Measurements from ENCODE around the gene AKAP17A. TPM values are rescaled to one million over a fixed set of nuclear protein-coding genes. Genes with fewer than 3 reads are reported as not detected.
"Not testable (repeated sequence)": the region's sequence is repeated elsewhere in the genome, so short reads cannot be mapped to it uniquely, and the experiment has no call there.

AKAP17A gene
- total RNA-seq, 1 donor from 2014 or later, result 16.9 TPM

GRCh38 chrX:1601051-1601767 lies 9.8 kb downstream of the AKAP17A start:
- no peak for DNase-seq (ENCODE audit: low read depth in 2 of 2)

GRCh38 chrX:1601768-1602085 lies 10.3 kb downstream of the AKAP17A start:
- DNase-seq (ENCODE audit: low read depth in 2 of 2), result no peak

GRCh38 chrX:1602299-1602698 lies 10.9 kb downstream of the AKAP17A start:
- DNase-seq (ENCODE audit: low read depth in 2 of 2), result no peak

GRCh38 chrX:1606496-1606895 lies 15.1 kb downstream of the AKAP17A start:
- no peak for DNase-seq (ENCODE audit: low read depth in 2 of 2)

- DNase-seq (ENCODE audit: low read depth in 2 of 2), result no peak
These were observed 17.9 kb downstream of the AKAP17A start for GRCh38 chrX:1609311-1609710.

GRCh38 chrX:1609762-1610161 lies 18.4 kb downstream of the AKAP17A start:
- no peak for DNase-seq (ENCODE audit: low read depth in 2 of 2)

- no peak for DNase-seq (ENCODE audit: low read depth in 2 of 2)
These were observed 18.8 kb downstream of the AKAP17A start for GRCh38 chrX:1610166-1610565.

GRCh38 chrX:1610736-1611135 lies 19.3 kb downstream of the AKAP17A start:
- no peak for DNase-seq (ENCODE audit: low read depth in 2 of 2)

- DNase-seq (ENCODE audit: low read depth in 2 of 2), result no peak
These were observed 21.4 kb downstream of the AKAP17A start for GRCh38 chrX:1612641-1613286.

GRCh38 chrX:1614927-1615326 lies 23.5 kb downstream of the AKAP17A start, which contains the start of gene ASMT:
ASMT (plus strand) TSS chrX:1615059; CDS start chrX:1615200, 141 bp downstream.
- no peak for DNase-seq (ENCODE audit: low read depth in 2 of 2)

- DNase-seq (ENCODE audit: low read depth in 2 of 2), result no peak
These were observed 27.3 kb downstream of the AKAP17A start for GRCh38 chrX:1618689-1619088.

- no peak for DNase-seq (ENCODE audit: low read depth in 2 of 2)
These were observed 32.3 kb downstream of the AKAP17A start for GRCh38 chrX:1623691-1624090.

- not testable (repeated sequence) for DNase-seq (ENCODE audit: low read depth in 2 of 2)
These were observed 32.9 kb downstream of the AKAP17A start for GRCh38 chrX:1624158-1624860.

GRCh38 chrX:1624861-1625215 lies 33.4 kb downstream of the AKAP17A start:
- not testable (repeated sequence) for DNase-seq (ENCODE audit: low read depth in 2 of 2)

- no peak for DNase-seq (ENCODE audit: low read depth in 2 of 2)
These were observed 37.8 kb downstream of the AKAP17A start for GRCh38 chrX:1629244-1629643.

GRCh38 chrX:1646009-1646408 lies 54.6 kb downstream of the AKAP17A start:
- DNase-seq (ENCODE audit: low read depth in 2 of 2), result no peak

- DNase-seq (ENCODE audit: low read depth in 2 of 2), result no peak
These were observed 58.2 kb downstream of the AKAP17A start for GRCh38 chrX:1649621-1650020.

Other genes with a start within 250 kb of the AKAP17A start
- 153 and 193 TPM in 2 replicates for gene SLC25A6, start 199.5 kb upstream of the AKAP17A start, total RNA-seq
- 10.7 and 12.2 TPM in 2 replicates for gene ASMTL, start 138.7 kb upstream of the AKAP17A start, total RNA-seq
- under 0.01 and 0.40 TPM in 2 replicates for gene P2RY8, start 54.4 kb upstream of the AKAP17A start, total RNA-seq
- gene ASMT, start 23.5 kb downstream of the AKAP17A start, total RNA-seq, result not detected in 2 replicates